HEK293T (cell line): ENCODE results near the gene ZNF813.
A peak's percentile ranks its signal among the peaks of the same experiment; 100 is the strongest.

Source experiments
- CTCF ChIA-PET: fragments of 350-600 bp; formaldehyde crosslinking; extraction: SDS; loops from one replicate; lab custom pipeline; 2021; ENCODE audit warnings: antibody characterized with exemption, inconsistent platforms; lab: Yijun Ruan, JAX
- POLR2A ChIA-PET: fragments of 350-600 bp; formaldehyde crosslinking; extraction: SDS; loops from one replicate; lab custom pipeline; 2020; ENCODE audit warnings: antibody characterized with exemption, inconsistent platforms; lab: Yijun Ruan, JAX
- DNase-seq: peaks from one replicate; pipeline ENCODE4 v3.0.0; 2012; ENCODE audit warnings: mixed read lengths; ENCODE audit errors: extremely low spot score
- ARNT ChIP-seq: fragments of 450-650 bp; IDR thresholded peaks from 2 replicates; pipeline ENCODE4 v1.6.1; 2017; ENCODE audit warnings: mild to moderate bottlenecking
- BHLHE40 ChIP-seq: fragments of 450-650 bp; IDR thresholded peaks from 2 replicates; pipeline ENCODE4 v1.6.1; 2016; ENCODE audit warnings: mild to moderate bottlenecking, moderate library complexity, borderline replicate concordance
- CTBP1 ChIP-seq: fragments of 450-650 bp; IDR thresholded peaks from 2 replicates; pipeline ENCODE4 v1.6.1; 2016; ENCODE audit warnings: borderline replicate concordance
- ELF4 ChIP-seq: fragments of 450-650 bp; IDR thresholded peaks from 2 replicates; pipeline ENCODE4 v1.6.1; 2017; ENCODE audit warnings: antibody characterized with exemption
- FOXA1 ChIP-seq: fragments of 450-650 bp; IDR thresholded peaks from 2 replicates; pipeline ENCODE4 v1.6.1; 2016; ENCODE audit warnings: mild to moderate bottlenecking
- FOXK2 ChIP-seq: fragments of 450-650 bp; IDR thresholded peaks from 2 replicates; pipeline ENCODE4 v1.6.1; 2016; ENCODE audit warnings: mild to moderate bottlenecking
- FOXM1 ChIP-seq: fragments of 450-650 bp; IDR thresholded peaks from 2 replicates; pipeline ENCODE4 v1.6.1; 2017; ENCODE audit warnings: mild to moderate bottlenecking, borderline replicate concordance
- HDGF ChIP-seq: fragments of 450-650 bp; IDR thresholded peaks from 2 replicates; pipeline ENCODE4 v1.6.1; 2017; ENCODE audit warnings: antibody characterized with exemption, borderline replicate concordance
- L3MBTL2 ChIP-seq: fragments of 450-650 bp; conservative IDR thresholded peaks from 2 replicates; pipeline ENCODE4 v1.6.1; 2016; ENCODE audit warnings: mild to moderate bottlenecking
- LEF1 ChIP-seq: fragments of 450-650 bp; IDR thresholded peaks from 2 replicates; pipeline ENCODE4 v1.6.1; 2017; ENCODE audit warnings: mild to moderate bottlenecking, borderline replicate concordance
- NFRKB ChIP-seq: fragments of 450-650 bp; IDR thresholded peaks from 2 replicates; pipeline ENCODE4 v1.6.1; 2016; ENCODE audit warnings: mild to moderate bottlenecking, moderate library complexity
- SP1 ChIP-seq: fragments of 450-650 bp; IDR thresholded peaks from 2 replicates; pipeline ENCODE4 v1.6.1; 2017
- SUZ12 ChIP-seq: fragments of 450-650 bp; IDR thresholded peaks from 2 replicates; pipeline ENCODE4 v1.6.1; 2016; ENCODE audit warnings: mild to moderate bottlenecking
- TARDBP ChIP-seq: fragments of 450-650 bp; IDR thresholded peaks from 2 replicates; pipeline ENCODE4 v1.6.1; 2016
- ZNF384 ChIP-seq: fragments of 450-650 bp; IDR thresholded peaks from 2 replicates; pipeline ENCODE4 v1.6.1; 2016
- TF ChIP-seq, protein P1 (sequence below): fragments of 450-650 bp; IDR thresholded peaks from 2 replicates; pipeline ENCODE4 v1.6.1; 2016

Gene ZNF813

DNA sequence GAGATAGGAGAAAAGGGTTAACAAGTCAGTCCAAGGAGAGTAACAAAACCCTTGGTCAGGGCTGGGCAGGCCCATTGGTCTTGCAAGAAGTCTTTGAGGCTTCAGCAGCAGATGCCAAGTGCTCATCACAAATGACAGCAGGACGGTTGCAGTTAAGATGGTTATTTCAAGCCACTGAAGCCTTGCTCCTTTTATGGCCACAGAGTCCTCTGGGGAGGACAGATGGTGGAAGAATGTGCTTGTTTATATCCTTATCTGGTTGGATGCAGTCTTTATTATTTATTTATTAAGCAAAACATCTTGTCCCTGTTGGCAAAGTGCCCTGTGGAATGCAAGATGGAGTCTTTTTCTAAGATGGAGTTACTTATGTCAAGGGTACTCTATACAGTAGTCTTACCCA is 51.2 kb downstream of the ZNF813 start:
- ChIA-PET CTCF (no interaction called here), POLR2A (no interaction called here)
- TF ChIP-seq, protein P1, sequence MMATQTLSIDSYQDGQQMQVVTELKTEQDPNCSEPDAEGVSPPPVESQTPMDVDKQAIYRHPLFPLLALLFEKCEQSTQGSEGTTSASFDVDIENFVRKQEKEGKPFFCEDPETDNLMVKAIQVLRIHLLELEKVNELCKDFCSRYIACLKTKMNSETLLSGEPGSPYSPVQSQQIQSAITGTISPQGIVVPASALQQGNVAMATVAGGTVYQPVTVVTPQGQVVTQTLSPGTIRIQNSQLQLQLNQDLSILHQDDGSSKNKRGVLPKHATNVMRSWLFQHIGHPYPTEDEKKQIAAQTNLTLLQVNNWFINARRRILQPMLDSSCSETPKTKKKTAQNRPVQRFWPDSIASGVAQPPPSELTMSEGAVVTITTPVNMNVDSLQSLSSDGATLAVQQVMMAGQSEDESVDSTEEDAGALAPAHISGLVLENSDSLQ = no peak
- no peak for TF ChIP-seq FOXA1
- TF ChIP-seq SUZ12 = no peak
- TF ChIP-seq SP1 = no peak
- TF ChIP-seq BHLHE40 = no peak
- TF ChIP-seq CTBP1 = no peak
- TF ChIP-seq FOXM1 = no peak
- TF ChIP-seq HDGF = no peak
- no peak for TF ChIP-seq LEF1
- TF ChIP-seq L3MBTL2 = no peak
- no peak for TF ChIP-seq TARDBP
- TF ChIP-seq ARNT = no peak
- no peak for TF ChIP-seq ELF4
- TF ChIP-seq NFRKB = no peak
- TF ChIP-seq ZNF384 = no peak
- TF ChIP-seq FOXK2 = no peak
- DNase-seq = no peak

DNA sequence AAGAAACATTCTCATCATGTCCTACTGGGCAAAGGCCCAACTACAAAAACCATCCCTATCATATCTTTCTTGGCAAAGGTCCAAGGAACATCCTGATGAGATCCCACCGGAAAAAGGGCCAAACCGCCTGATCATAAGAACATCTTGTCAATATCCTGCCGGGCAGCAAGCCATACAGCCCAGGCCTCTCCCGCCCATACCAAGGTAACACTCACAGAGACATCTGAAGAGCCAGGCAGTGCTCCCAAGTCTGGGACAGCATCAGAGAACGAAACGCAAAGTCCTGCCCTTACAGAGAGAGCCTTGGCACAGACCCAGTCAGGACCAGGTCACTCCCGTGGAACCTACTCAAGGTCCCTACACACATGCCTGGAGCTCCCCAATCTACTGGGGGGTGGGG is 51.9 kb downstream of the ZNF813 start:
- ChIA-PET POLR2A (no interaction called here), CTCF (no interaction called here)
- no peak for DNase-seq
- TF ChIP-seq FOXK2 (no peak), BHLHE40 (no peak), ZNF384 (no peak), CTBP1 (no peak), LEF1 (no peak), L3MBTL2 (no peak), TARDBP (no peak), SUZ12 (no peak)

DNA sequence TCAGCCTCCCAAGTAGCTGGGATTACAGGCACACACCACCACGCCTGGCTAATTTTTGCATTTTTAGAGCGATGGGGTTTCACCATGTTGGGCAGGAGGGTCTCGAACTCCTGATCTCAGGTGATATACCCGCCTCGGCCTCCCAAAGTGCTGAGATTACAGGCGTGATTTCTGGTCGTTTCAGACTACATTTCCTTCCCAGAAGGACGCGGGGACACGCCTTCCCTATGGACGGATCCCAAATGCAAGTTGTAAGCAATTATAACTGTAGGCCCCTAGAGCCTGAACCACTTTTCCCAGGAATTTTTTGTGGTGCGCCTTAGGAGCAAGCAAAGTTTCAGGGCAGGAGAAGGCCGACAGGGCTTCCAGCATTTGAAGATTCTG is 52.6 kb downstream of the ZNF813 start:
- no peak for TF ChIP-seq LEF1
- TF ChIP-seq FOXM1 = no peak
- no peak for TF ChIP-seq L3MBTL2
- TF ChIP-seq NFRKB = no peak
- TF ChIP-seq, protein P1 = no peak
- no peak for TF ChIP-seq FOXK2
- no peak for TF ChIP-seq ZNF384
- TF ChIP-seq BHLHE40 = no peak
- no peak for TF ChIP-seq HDGF
- TF ChIP-seq SUZ12 = no peak
- TF ChIP-seq ARNT = no peak
- TF ChIP-seq FOXA1 = no peak
- TF ChIP-seq SP1 = no peak
- TF ChIP-seq TARDBP = no peak
- no peak for TF ChIP-seq CTBP1
- no peak for TF ChIP-seq ELF4
- CTCF ChIA-PET = no interaction called here
- no peak for DNase-seq
- POLR2A ChIA-PET = interaction anchor here (0.6 to 1.3 kb wide), 5 partner anchors 12 to 671 kb away, joined by 3 to 6 read pairs (median 3); partner anchors contain the start of gene TSEN34

DNA sequence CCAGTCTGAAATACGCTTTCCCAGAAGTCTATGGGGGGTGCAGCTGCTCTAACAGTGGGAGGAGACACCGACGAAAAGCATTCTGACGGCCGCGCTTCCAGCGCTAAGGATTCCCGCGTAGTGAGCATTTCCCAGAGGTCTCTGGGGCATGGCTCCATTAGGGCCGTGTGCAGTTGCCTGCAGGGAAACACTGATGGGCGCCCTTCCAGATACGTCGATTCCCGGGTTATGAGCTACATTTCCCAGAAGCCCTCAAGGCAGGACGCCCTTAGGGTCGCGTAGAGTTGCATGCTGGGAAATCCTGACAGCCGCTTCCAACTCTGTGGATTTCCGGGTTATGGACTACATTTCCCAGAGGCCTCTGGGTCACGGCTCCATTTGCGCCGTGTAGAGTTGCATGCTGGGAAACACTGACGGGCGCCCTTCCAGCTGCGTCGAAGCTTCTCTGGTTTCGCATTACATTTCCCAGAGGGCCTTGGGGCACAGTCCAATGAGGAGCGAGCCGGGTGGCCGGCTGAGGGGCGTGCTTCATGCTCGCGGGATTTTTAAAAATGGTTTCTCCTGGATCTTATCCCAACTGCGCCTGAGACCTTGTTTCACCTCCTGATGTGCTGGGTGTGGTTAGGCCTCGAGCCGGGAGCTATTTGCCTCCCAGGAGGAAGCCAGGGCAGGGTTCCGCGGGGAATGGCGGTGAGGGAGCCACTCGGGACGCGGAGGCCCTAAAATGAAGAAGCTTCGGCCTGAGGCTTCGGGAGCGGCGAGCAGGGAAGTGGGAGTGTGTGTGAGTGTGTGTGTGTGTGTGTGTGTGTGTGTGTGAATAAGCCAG is 53.2 kb downstream of the ZNF813 start:
- DNase-seq = peak; percentile 55
- POLR2A ChIA-PET = interaction anchor here (0.6 to 1.3 kb wide), 6 partner anchors 13 to 670 kb away, joined by 3 to 6 read pairs (median 3); partner anchors contain the start of gene TSEN34
- CTCF ChIA-PET = interaction anchor here (0.6 kb wide), 1 partner anchor 523 kb away, joined by 3 read pairs; no protein-coding TSS in a partner anchor
- TF ChIP-seq TARDBP (no peak), FOXK2 (no peak), L3MBTL2 (peak; percentile 64)

DNA sequence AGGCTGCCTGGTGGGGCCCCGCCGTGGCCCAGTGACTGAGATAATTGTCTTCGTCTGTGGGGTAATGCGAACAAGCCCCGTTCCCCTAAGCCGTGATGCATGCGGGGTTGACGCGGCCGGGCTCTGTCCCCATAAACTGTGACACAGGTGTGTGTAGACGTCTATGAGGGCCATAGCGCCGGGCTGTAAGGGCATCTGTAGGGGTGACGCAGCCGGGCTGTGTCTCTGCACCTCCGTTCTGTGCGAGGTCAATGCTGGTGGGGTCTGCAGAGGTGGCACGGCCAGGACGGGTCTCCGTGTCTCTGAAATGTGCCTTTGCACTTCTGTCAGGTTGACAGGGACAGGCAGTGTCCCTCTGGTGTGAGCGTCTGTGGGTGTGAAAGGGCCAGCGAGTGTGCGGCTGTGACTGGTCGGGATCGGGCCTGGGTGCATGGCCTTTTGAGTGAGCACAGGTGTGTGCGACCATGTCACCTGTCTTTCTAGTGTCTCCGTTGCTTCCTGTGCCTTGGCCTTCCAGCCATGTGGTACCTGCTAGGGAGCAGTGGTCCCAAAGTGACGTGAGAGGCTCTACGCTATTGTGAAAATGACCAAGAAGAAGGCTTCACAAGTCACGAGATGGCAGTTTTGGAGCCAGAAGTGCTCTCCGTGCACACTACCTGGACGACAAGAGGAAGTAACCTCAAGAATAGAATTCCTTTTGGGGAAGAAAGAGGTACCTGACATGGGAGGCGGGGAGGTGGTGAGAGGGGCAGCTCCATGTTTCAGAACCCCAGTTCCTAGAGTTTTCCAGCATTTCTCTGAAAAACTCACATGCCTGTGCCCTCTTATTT is 54.1 kb downstream of the ZNF813 start:
- POLR2A ChIA-PET = interaction anchor here (0.8 to 1.3 kb wide), 4 partner anchors 12 to 47 kb away, joined by 3 to 6 read pairs (median 4); no protein-coding TSS in a partner anchor
- DNase-seq = no peak
- no peak for TF ChIP-seq ELF4
- no peak for TF ChIP-seq FOXK2
- TF ChIP-seq FOXM1 = no peak
- no peak for TF ChIP-seq FOXA1
- no peak for TF ChIP-seq CTBP1
- TF ChIP-seq, protein P1 = no peak
- TF ChIP-seq SUZ12 = no peak
- TF ChIP-seq ARNT = no peak
- TF ChIP-seq L3MBTL2 = no peak
- no peak for TF ChIP-seq SP1
- no peak for TF ChIP-seq LEF1
- no peak for TF ChIP-seq HDGF
- TF ChIP-seq BHLHE40 = no peak
- no peak for TF ChIP-seq NFRKB
- TF ChIP-seq ZNF384 = no peak
- TF ChIP-seq TARDBP = no peak
- CTCF ChIA-PET = no interaction called here
